Germinal center (tissue), 1 donor: ENCODE results near the gene PSMD9.

Experiments
- DNase-seq: peaks from one replicate; pipeline ENCODE4 v3.0.0; 2012; ENCODE audit warnings: mixed read lengths, low spot score

PSMD9 gene

DNA sequence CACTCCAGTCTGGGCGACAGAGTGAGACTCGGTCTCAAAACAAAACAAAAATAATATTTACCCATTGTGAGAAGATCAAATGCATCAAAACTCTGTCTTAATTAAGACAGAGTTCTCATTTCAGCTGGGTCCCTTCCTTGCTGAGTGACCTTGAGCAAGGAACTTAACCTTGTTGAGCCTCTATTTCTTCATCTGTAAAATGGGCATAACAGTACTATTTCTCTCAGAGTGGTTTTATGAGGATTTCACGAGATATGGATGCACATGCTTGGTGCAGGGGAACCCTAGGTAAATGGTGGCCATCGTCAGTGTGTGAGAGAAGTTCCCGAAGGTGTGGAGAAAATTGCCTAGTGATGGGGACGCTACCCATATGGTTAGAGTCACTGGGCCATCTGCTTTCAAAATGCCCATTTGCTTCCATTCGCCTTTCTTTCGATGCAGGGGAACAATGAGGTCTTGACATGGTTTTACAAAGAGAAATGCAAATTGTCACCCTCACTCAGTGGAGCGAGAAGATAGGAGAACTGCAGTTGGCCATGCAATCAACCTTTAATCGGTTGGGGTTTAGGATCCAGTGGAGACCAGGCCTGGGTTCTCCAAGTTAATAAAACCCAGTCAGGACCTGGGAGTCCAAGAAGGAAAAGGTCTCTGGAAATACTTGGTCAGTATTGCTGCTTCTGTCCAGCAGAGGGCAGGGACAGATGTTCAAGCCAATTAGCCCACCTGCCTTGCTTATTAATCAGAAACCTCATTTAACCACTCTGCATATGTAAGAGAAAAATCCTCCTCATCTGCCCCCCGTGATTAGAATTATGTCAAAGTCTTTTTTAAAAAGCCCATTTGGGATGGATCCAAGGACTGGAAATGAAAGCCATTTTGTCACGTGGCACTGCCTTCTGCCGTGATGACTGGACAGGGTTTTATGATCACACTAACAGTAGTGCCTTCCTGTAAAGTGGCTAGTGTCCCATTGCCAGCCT, 67.0 kb downstream of the PSMD9 start:
- DNase-seq = no peak

DNA sequence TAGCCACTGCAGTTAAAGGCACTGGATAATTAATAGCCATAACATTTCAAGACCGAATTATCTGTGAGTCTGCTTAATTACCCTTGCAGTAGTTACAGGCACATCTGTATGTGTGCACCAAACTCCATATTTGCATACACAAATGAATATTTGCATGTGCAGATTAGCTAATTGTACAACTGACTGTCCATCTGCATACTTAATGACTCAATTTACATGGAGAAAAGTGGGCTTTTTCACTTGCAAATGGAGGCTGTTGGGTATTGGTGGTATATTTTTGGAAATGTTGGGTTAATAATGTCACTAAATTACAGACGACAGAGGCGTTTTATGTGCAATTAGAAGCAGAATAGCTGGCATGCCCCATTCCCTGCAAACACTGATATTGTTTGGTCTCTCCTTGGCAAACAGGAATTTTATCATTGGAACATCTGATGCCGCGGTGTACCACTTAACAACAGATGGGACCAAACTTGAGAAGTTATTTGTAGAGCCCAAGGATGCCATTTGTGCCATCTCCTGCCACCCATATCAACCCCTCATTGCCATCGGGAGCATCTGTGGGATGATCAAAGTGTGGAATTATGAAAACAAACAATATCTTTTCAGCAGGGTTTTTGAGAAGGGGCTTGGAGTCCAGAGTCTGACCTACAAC, 69.4 kb downstream of the PSMD9 start:
- no peak for DNase-seq

DNA sequence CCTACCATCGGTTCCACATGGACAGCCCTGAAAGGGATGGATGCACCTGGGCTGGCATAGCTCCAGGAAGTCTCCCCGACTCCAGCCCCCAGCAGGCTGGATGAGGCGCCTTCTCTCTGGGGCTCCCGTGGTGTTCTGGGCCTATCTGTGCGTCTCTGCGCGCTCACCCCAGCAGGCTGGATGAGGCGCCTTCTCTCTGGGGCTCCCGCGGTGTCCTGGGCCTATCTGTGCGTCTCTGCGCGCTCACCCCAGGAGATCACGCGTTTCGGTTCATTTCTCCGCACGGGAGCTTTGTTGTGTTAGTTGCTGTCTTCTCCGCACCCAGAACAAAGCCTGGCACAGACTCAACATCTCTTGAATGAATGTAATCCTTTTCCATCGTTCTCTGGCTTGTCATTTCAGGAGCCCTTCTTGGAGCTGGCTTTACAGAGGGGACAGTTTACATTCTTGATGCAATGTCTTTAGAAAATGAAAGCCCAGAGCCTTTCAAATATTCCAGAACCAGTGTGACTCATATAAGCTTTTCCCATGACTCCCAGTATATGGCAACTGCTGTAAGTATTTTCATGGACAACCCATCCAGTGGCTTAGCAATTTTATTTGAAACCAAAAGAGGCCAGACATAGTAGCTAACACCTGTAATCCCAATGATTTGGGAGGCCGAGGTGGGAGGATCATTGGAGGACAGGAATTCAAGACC, 70.1 kb downstream of the PSMD9 start:
- DNase-seq = no peak

DNA sequence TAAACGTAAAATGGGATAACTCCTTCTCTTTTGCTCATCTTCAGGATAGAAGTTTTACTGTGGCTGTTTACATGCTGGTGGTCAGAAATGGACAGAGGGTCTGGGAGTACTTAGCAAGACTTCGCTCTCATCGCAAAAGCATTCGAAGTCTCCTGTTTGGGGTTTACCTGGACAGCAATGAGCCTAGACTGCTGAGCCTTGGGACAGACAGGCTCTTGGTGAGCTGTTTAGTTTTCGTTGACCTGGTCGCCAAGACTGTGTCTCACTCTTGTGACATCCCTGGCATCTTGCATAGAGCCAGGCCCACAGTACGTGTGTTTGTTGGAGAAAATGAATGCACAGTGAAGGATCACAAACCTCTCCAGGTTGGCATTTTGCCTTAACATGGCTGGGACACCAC, 72.0 kb downstream of the PSMD9 start:
- DNase-seq = no peak

DNA sequence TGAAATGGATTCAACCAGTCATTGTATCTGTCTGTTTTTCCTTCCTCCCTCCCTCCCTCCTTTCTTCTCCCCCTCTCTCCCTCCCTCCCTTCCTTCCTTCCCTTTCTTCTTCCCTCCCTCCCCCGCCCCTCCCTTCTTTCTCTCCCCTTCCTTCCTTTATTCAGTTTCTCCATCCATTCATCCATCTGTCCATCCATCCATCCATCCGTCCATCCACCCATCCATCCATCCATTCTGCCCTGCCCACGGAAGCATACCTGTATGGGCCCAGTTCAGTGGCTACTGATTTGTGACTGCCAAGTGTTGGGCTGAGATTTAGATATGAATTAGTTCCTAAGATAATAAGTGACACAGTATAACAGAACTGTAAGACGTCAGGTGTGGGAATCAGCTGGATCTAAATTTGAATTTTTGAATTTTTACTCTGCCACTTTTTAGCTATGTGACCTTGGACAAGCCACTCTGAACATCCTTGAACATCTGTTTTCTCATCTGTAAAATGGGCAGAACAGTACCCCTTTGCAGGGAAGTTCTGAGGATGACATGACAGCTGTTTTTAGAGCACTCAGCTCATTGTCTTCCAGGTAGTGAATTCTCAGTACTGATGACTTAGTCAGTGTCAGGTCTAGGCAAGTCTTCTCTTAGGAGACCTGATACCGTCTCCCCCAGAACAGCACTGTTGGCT, 72.7 kb downstream of the PSMD9 start:
- no peak for DNase-seq

DNA sequence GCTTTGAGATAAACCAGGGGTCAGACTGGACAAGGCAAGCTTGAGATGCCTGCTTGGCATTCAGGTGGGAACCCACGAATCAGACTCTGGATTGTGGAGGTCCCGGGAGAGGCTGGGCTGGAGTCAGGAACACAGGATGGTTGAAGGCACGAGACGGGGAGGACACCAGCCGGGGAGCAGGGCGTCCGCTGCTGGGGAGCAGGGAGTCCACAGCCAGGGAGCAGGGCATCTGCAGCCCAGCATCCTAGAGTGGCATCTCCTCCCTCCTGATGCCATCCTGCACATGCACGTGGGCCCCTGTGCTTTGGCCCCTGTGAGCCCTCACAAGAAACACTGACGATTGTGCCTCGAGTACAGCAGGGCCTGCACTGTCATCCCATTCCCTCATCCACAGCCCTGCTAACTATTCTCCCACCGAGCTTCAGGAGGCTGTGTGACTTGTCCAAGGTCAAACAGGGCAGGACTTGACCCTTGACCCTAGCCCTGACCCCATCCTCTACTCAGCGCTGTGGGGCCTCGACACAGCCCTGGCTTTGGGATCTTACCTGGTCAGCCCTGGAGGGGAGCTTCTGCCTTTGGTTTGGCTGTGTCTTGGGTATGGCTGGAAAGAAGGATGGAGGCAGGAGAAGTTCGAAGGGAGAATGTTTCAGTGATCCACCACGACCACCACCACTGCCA, 74.9 kb downstream of the PSMD9 start:
- DNase-seq = no peak

DNA sequence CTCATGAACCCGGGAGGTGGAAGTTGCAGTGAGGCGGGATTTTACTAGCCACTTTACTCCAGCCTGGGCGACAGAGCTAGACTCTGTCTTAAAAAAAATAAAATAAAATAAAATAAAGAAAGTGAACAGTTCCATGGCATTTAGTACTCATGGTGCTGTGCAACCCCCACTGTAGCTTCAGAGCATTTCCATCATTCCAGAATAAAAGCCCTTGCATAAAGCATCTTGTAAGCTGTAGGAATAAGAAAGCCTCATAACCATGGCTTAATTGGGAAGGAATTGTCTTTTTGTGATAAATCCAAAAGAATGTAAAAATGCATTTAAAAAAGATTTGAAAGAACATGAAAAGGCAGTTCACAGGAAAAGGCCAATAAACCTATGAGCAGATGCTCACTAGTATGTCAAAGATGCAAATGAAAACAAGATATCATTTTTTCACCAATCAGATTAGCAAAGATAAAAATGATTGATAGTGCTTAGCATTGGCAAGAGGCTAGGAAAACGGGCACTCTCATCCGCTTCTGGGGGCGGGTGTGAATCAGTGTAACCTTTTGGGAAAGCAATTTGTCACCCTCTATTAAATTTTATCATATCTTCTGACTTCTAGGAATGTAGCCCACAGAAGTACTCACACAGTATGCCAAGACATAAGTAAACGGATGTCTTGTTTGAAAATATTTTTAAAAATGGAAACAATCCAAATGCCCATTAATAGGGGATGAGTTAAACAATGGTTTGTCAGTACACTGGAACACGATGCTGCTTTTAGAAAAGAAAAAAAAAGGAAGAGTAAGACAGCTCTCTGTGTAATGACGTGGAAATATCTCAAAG, 76.4 kb downstream of the PSMD9 start:
- DNase-seq = no peak

DNA sequence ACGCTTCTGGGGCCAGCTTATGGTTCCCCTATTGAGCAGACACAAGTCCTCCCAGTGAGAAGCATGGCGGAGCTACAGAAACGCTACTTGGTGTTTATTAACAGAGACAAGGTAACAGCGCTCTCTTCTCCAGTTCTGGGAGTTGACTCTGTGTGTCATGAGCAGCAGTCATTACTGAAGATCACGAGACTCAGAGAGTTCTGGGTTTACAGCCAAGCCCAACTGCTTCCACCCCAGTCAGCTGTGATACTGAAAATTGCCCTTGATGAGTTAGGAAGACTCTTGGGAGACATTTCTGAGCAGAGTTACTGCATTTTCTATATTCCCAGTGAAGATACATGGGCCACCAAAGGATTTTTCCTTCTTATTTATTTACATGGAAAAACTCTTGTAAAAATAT, 78.4 kb downstream of the PSMD9 start:
- no peak for DNase-seq
